GM21528 (cell line): Measurements from ENCODE around the gene PNN.
"Not testable (repeated sequence)": the region's sequence is repeated elsewhere in the genome, so short reads cannot be mapped to it uniquely, and the experiment has no call there.

ENCODE experiments used
- ATAC-seq: cut with Tn5 transposase; IDR thresholded peaks from one replicate; pipeline ENCODE4 v1.9.1; 2021; ENCODE audit warnings: mild to moderate bottlenecking, moderate library complexity; ENCODE audit not compliant: unreplicated experiment, low FRiP score

The PNN gene

DNA sequence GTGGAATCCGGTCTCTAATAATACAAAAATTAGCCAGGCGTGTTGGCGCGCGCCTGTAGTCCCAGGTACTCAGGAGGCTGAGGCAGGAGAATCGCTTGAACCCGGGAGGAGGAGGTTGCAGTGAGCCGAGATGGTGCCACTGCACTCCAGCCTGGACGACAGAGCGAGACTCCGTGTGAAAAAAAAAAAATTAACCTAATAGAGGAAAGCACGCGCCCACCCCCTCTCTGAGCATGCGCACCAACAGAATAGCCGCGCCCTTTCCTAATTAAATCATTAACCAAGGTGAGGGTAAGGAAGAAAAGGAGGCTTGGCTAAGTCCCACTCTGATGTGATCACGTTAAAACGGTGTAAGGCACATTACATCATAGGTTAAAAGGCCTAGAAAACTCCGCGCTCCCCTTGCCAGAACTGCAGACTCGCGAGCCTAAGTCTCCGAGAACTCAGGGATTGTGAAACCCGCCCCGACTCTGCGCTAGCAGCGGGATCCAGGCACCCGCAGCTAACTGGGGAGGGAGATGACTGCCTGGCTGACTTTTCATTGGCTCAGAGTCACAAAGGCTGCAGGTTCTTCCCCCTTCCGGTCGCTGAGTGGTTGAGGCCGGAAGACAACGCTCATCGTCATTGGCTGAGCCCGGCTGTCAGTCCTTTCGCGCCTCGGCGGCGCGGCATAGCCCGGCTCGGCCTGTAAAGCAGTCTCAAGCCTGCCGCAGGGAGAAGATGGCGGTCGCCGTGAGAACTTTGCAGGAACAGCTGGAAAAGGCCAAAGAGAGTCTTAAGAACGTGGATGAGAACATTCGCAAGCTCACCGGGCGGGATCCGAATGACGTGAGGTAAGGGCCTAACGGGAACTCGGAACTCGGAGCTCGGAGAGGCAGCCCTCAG is at the start of gene PNN:
Gene PNN (plus strand): TSS at position 695 of the 885 bp plus-strand sequence. CDS start 26 bp downstream, at position 721.
- peak; percentile 94 for ATAC-seq

DNA sequence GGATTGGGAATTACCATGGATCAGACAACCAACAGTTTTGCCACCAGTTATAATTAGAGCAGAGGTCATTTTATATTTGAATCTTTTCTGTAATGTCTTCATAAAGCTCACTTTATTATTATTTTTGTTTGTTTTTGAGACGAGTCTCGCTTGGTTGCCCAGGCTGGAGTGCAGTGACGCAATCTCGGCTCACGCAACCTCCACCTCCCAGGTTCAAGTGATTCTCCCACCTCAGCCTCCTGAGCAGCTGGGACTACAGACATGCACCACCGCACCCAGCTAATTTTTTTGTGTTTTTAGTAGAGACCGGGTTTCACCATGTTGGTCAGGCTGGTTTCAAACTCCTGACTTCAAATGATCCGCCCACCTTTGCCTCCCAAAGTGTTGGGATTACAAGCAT is 37.2 kb upstream of the PNN start:
- not testable (repeated sequence) for ATAC-seq

DNA sequence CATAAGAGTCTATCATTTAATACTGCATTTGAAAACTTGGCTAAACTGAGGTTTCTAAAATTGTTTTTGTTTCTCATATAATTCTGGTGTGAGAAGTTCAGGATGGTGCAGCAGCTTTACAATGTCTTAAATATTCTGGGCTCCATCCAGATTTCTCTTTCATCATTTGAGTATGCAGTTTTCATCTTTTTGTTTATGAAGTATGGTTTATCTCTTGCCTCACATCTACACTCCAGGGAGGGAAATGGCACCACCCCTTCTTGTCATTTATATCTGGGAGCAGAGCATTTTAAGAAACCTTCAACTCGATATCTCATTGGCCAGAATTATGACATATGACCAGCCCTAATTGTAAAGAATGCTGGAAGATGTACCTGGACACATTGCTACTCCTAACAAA is 36.6 kb upstream of the PNN start:
- no peak for ATAC-seq

DNA sequence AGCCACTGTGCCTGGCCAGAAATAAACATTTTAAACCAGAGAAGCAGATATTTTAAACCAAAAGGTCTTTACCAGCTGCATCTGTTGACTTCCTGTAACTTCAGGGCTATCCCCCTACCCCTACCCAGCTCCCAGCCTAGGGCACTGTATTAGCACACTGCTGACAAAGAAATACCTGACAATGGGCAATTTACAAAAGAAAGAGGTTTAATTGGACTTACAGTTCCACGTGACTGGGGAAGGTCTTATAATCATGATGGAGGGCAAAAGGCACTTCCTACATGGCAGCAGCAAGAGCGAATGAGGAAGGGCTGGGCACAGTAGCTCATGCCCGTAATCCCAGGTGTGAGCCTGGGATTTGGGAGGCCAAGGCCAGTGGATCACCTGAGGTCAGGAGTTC is 34.9 kb upstream of the PNN start:
- no peak for ATAC-seq

DNA sequence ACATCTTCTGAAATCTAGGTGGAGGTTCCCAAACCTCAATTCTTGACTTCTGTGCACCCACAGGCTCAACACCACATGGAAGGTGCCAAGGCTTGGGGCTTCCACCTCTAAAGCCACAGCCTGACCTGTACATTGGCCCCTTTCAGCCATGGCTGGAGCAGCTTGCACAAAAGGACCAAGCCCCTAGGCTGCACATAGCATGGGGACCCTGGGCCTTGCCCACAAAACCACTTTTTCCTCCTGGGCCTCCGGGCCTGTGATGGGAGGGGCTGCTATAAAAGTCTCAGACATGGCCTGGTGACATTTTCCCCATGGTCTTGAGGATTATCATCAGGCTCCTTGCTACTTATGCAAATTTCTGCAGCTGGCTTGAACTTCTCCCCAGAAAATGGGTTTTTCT is 33.4 kb upstream of the PNN start:
- ATAC-seq = not testable (repeated sequence)

DNA sequence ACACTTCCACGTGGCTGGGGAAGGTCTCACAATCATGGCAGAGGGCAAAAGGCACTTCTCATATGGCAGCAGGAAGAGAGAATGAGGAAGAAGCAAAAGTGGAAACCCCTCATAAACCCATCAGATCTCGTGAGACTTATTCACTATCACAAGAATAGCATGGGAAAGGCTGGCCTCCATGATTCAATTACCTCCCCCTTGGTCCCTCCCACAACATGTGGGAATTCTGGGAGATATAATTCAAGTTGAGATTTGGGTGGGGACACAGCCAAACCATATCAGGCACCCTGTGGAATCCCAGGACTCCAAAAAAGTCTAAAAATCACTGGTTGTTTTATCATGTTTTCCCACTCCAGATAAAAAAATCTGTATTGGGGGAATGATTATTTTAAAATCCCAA is 31.8 kb upstream of the PNN start:
- not testable (repeated sequence) for ATAC-seq

DNA sequence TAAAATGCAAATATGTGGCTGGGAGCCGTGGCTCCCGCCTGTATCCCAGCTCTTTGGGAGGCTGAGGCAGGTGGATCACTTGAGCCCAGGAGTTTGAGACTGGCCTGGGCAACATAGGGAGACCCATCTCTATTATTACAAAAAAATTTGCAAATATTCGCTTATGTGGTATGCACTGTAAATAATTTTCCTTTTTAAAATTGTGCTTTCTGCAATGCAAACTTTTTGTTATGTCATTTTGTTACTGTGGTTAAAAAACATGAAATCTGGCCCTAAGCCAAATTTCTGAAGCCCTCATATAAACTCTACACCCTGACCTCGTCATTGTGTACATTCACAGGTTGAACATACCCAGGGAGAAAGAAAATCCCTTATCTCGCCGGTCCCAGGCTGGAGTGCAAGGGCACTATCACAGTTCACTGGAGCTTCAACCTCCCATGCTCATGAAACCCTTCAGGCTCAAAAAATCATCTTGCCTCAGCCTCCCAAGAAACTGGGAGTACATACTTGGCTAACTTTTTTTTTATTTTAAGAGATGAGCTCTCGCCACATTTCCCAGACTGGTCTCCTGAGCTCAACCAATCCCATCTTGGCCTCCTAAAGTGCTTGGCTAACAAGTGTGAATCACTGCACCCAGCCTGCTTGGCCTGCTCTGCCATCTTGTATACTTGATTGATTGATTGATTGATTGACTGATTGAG is 29.6 kb upstream of the PNN start:
- no peak for ATAC-seq

DNA sequence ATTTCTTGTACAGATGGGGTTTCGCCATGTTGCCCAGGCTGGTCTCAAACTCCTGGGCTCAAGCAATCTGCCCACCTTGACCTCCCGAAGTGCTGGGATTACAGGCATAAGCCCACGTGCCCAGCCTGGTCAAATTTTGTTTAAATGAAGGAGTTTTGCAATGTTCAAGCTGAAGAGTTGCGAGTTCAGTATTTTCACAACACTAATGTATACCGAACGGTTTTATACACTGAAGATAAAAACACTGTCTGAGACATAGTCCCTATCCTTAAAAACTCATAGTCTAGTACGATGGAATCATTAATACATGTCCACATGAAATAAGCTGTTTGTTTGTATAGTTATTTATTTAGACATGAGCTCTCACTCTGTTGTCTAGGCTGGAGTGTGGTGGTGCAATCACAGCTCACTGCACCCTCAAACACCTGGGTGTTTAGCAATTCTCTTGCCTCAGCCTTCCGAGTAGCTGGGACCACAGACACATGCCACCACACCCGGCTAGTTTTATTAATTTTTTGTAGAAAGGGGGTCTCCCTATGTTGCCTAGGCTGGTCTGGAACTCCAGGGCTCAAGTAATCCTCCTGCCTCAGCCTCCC is 20.4 kb upstream of the PNN start:
- ATAC-seq = no peak

DNA sequence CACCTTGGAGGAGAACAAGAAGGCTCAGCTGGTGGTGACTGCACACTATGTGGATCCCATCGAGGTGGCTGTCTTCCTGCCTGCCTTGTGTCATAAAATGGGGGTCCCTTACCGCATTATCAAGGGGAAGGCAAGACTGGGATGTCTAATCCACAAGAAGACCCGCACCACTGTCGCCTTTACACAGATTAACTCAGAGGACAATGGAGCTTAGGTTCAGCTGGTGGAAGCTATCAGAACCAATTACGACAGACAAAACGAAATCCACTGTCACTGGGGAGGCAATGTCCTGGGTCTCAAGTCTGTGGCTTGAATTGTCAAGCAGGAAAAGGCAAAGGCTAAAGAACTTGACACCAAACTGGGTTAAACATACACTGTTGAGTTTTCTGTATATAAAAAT is 17.6 kb upstream of the PNN start:
- no peak for ATAC-seq

DNA sequence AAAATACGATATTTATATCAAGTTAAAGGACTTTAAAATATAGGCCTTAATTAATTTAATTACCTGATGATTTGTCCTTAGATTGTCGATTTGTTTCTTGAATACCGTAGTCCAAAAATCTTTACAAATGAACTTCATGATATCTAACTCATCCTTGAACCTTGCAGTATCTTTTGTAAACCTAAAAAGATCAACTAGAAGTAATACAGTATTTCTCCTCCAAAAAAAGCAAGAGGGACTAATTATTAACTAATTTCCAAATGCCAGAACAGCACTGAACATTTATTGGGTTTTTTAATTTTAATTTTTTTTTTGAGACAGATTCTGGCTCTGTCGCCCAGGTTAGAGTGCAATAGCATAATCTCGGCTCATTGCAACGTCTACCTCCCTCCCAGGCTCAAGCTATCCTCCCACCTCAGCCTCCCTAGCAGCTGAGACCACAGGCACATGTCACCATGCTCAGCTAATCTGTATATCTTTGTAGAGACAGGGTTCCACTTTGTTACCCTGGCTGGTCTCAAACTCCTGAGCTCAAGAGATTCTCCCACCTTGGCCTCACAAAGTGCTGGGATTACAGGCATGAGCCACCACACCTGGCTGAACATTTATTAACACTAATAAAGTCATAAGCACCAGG is 16.7 kb upstream of the PNN start:
- ATAC-seq = no peak

DNA sequence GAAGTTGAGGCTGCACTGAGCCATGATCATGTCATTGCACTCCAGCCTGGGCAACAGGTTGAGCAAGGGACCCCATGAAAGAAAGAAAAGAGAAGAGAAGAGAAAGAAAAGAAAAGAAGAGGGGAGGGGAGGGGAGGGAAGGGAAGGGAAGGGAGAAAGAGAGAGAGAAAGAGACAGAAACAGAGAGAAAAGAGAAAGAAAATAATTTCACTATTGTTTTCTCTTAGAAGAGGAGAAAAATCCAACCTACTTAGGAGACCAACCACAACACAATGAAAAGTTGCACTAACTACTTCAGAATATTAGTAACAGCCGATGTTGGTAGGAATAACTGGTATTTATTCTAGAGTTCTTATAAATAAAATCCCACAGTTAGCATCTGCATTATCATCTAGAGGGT is 14.6 kb upstream of the PNN start:
- no peak for ATAC-seq

DNA sequence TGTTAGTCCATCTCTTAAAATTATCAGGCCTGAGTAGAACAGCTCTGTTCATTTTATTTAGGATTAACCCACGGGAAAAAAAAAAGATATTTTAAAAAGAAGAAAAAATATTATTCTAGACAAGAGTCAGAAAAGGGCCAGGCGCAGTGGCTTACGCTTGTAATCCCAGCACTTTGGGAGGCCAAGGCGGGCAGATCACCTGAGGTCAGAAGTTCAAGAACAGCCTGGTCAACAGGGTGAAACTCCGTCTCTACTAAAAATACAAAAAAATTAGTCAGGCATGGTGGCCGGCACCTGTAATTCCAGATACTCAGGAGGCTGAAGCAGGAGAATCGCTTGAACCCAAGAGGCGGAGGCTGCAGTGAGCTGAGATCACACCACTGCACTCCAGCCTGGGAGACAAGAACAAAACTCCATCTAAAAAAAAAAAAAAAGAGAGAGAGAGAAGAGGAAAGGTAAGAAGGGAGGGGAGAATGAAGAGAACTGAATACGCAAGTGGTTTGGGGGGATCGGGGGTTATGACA is 7.2 kb upstream of the PNN start:
- not testable (repeated sequence) for ATAC-seq

DNA sequence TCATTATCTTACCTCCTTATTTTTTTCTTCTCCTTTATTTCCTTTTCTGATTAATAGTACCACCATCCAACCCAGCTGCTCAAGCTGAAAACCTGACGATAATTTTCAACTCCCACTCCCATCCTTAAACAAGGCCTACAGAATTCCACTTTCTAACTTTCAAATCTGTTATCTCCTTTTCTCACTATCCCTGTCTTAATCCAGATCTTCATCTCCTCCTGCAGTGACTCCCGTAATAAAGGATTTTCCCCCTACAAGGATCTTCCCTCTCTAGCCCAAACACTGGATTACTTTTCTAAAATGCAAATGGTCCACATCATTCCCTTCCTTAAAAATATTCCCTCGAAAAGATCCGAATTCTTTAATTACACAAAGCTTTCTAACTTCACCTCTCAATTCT is 6.5 kb upstream of the PNN start:
- no peak for ATAC-seq

DNA sequence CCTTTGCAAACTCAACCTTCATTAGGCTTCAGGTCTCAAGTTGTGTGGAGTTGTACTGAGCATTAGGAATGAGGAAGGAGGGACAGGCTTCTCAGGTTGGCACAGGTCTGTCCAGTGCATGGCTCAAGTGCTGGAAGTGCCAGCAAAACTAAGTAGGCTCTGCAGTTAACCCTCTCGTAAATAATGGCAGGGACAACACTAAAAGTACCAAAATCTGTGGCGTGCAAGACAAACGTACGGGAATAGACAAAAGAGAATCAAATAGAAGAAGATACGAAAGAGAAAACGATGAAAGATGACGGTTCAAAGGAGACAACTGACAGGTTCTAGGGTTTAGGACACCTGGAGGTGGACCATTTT is 5.5 kb upstream of the PNN start:
- peak; percentile 5 for ATAC-seq

DNA sequence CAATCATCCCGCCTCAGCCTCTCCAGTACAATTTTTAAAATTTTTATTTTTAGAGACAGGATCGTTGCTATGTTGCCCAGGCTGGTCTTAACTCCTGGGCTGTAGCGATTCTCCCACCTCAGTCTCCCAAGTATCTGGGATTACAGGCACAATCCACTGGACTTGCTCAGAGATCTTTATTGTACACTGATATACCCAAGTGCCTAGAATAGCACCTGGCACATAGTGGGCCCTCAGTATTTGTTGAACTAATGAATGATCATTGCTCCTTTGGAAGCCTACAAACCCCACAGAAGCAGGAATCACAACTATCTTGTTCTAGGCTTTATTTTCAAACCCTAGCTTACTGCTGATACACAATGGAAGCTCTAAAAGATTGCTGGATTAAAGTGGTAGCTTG is 1.9 kb upstream of the PNN start:
- no peak for ATAC-seq

DNA sequence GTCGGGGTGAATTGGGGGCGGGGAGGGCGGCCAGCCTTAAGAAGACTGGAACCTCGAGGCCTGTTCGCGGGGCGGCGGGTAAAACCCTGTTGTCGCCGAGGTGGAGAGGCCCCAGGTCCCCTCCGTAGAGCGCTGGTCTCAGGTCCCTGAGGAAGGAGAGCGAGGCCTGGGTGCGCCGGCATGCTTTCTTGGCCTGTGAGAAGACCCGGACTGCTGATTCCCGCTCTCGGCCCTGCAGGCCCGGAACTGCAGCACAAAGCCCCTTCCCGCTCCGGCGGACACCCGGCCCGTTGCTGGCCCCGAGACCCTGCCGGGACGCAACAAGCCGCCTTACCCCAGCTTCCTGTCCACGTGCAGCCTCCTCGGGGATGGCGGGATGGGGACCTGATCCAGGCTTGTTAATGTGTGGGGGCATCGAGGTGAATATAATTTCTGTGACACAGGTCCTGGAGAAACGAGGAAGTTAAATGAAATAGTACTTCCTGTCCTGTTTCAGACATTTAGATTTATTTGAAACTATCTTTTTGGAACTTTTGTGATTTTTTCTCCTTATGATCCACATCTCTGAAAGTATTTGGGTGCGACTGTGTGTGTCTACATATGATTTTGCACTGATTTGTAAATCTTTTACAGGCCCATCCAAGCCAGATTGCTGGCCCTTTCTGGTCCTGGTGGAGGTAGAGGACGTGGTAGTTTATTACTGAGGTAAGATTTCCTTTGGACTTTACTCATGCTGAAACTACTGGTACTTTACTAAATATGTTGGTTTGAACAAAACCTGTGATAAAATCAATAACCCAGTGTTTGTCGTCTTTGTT is 600 bp downstream of the PNN start:
- peak; percentile 20 for ATAC-seq

DNA sequence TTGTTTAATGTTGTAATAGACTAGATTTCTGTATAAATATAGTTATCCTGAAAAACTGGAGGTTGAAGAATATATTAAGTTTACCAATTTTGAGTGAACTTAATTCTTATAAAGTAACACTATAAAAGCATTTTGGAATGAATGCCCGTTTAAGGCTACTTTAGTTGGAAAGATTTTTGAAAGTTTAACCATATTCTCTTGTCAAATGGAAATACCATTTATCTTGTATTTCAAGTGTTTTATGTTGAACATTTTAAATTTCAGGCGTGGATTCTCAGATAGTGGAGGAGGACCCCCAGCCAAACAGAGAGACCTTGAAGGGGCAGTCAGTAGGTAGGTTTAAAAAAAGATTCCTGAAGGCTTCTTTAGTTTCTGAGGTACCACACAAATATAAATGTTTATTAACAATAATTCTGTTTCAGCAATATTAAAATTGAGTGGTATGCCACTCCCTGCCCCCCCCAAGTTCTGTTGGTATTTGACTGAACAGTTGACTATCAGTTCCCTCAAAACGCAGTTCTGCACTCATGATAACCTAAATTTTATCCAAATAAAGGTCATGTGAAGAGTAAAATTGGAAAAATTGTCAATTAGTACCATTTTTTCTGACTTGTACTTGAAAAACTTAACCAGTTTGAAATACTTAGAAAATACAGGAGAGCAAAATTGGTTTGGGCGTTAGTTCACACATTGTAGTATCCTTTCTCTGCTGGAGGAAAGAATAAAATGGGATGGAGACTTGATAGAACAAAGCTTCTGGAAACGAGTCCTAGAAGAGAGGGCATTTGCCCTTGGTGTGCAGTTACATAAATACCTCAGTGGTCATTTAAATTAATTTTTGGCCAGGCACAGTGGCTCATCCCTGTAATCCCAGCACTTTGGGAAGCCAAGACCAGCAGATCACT is 1.5 kb downstream of the PNN start:
- ATAC-seq = no peak

DNA sequence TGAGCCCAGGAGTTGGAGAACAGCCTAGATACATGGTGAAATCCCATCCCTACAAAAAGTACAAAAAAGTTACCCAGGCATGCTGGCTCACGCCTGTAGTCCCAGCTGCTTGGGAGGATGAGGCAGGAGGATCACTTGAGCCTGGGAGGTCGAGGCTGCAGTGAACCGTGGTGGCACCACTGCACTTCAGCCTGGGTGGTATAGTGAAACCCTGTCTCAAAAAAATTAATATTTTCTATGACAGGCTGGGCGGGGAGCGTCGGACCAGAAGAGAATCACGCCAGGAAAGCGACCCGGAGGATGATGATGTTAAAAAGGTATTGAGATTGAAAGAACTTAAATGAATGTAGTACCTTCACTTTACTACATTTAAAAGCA is 2.1 kb downstream of the PNN start:
- ATAC-seq = no peak

DNA sequence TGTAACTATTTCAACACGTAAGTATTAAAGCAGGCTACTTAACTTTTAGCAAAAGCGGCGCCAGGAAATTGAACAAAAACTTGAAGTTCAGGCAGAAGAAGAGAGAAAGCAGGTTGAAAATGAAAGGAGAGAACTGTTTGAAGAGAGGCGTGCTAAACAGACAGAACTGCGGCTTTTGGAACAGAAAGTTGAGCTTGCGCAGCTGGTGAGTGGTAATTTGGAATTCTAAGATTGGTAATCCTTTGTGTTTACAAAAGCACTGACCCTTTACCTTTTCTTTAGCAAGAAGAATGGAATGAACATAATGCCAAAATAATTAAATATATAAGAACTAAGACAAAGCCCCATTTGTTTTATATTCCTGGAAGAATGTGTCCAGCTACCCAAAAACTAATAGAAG is 4.0 kb downstream of the PNN start:
- no peak for ATAC-seq
